Glutamatergic neuron (in vitro differentiated cells): Measurements from ENCODE around the gene RNF208. TPM values are rescaled to one million over a fixed set of nuclear protein-coding genes. Genes with fewer than 3 reads are reported as not detected.

Source experiments
- DNase-seq: peaks from one replicate; pipeline ENCODE4 v3.0.0; 2022
- H3K27ac Mint-ChIP-seq: one replicate; pipeline ENCODE4 v1.8.0; 2020; ENCODE audit warnings: mild to moderate bottlenecking, mixed read lengths, inconsistent platforms; ENCODE audit not compliant: unreplicated experiment
- H3K27me3 Mint-ChIP-seq: one replicate; pipeline ENCODE4 v1.8.0; 2020; ENCODE audit warnings: mild to moderate bottlenecking, moderate library complexity, mixed read lengths, inconsistent platforms; ENCODE audit not compliant: unreplicated experiment
- H3K36me3 Mint-ChIP-seq: one replicate; pipeline ENCODE4 v1.8.0; 2020; ENCODE audit warnings: mild to moderate bottlenecking, mixed read lengths, inconsistent platforms; ENCODE audit not compliant: unreplicated experiment
- H3K4me1 Mint-ChIP-seq: one replicate; pipeline ENCODE4 v1.8.0; 2020; ENCODE audit warnings: mild to moderate bottlenecking, low read depth, mixed read lengths, inconsistent platforms; ENCODE audit not compliant: unreplicated experiment
- H3K4me3 Mint-ChIP-seq: one replicate; pipeline ENCODE4 v1.8.0; 2020; ENCODE audit warnings: mild to moderate bottlenecking, mixed read lengths, inconsistent platforms; ENCODE audit not compliant: unreplicated experiment
- H3K9me3 Mint-ChIP-seq: one replicate; pipeline ENCODE4 v1.8.0; 2020; ENCODE audit warnings: mild to moderate bottlenecking, moderate library complexity, mixed read lengths, inconsistent platforms; ENCODE audit not compliant: unreplicated experiment
- CTCF ChIP-seq: fragments of 200-600 bp; sonication (generic); IDR thresholded peaks from one replicate; pipeline ENCODE4 v1.5.0; 2021; ENCODE audit not compliant: partially characterized antibody, unreplicated experiment
- total RNA-seq: library from RNA; stranded (reverse); fragmentation: NEBNext Ultra II Directional; extraction: Animal tissue kit (Norgen Biotek cat#: 25700); gene quantifications from one replicate; pipeline ENCODE4 v1.2.1, GENCODE V29; 2021; ENCODE audit not compliant: unreplicated experiment

Gene RNF208
- total RNA-seq, 1 donor from 2014 or later = 24.8 TPM

GRCh38 chr9:137192448-137192780, 29.6 kb downstream of the RNF208 start:
- peaks cover 4% of the 10 kb centered on the region for H3K4me1 Mint-ChIP-seq
- no peak for DNase-seq
- no peaks in the 10 kb centered on the region for H3K36me3 Mint-ChIP-seq
- peaks cover 2% of the 10 kb centered on the region for H3K27me3 Mint-ChIP-seq
- no peak overlapping the region for H3K4me3 Mint-ChIP-seq
- H3K27ac Mint-ChIP-seq = no peak overlapping the region
- TF ChIP-seq CTCF = no peak
- peaks cover 8% of the 10 kb centered on the region for H3K9me3 Mint-ChIP-seq

GRCh38 chr9:137191691-137192447, 30.2 kb downstream of the RNF208 start:
- Mint-ChIP-seq H3K36me3 (no peaks in the 10 kb centered on the region), H3K27ac (no peak overlapping the region), H3K4me1 (peaks cover 4% of the 10 kb centered on the region), H3K9me3 (peaks cover 10% of the 10 kb centered on the region), H3K27me3 (peaks cover 2% of the 10 kb centered on the region), H3K4me3 (no peak overlapping the region)
- DNase-seq = no peak
- TF ChIP-seq CTCF = no peak

GRCh38 chr9:137191245-137191644, 30.8 kb downstream of the RNF208 start:
- Mint-ChIP-seq H3K27ac (no peak overlapping the region), H3K36me3 (no peaks in the 10 kb centered on the region), H3K9me3 (peaks cover 10% of the 10 kb centered on the region), H3K27me3 (peaks cover 2% of the 10 kb centered on the region), H3K4me1 (peaks cover 4% of the 10 kb centered on the region), H3K4me3 (no peak overlapping the region)
- no peak for DNase-seq
- no peak for TF ChIP-seq CTCF

- no peak overlapping the region for H3K27ac Mint-ChIP-seq
Observed at GRCh38 chr9:137190315-137190856, 31.7 kb downstream of the RNF208 start.

More at GRCh38 chr9:137190315-137190856, 31.7 kb downstream of the RNF208 start:
- Mint-ChIP-seq H3K4me3 (peak overlapping the region; percentile 59), H3K27me3 (peaks cover 2% of the 10 kb centered on the region), H3K9me3 (peaks cover 10% of the 10 kb centered on the region), H3K4me1 (peaks cover 4% of the 10 kb centered on the region), H3K36me3 (no peaks in the 10 kb centered on the region)
- no peak for DNase-seq
- TF ChIP-seq CTCF = no peak
